Limb (tissue), 2 donors: ENCODE results near the gene C8B.

Experiments
- DNase-seq, 2 donors: peaks; one replicate each; pipeline ENCODE4 v3.0.0-alpha.2; 2016; ENCODE audit errors: extremely low spot score in 2 of 2

C8B gene

GRCh38 chr1:56901716-56902115, 64.1 kb downstream of the C8B start:
- DNase-seq, result no peak

GRCh38 chr1:56898879-56899278, 66.9 kb downstream of the C8B start:
- DNase-seq, result no peak

GRCh38 chr1:56898005-56898373, 67.8 kb downstream of the C8B start:
- no peak for DNase-seq

- no peak for DNase-seq
These were observed 68.4 kb downstream of the C8B start for GRCh38 chr1:56897150-56898004.

- no peak for DNase-seq
These were observed 71.8 kb downstream of the C8B start for GRCh38 chr1:56894014-56894413.

GRCh38 chr1:56890229-56890628, 75.6 kb downstream of the C8B start:
- no peak for DNase-seq

GRCh38 chr1:56881417-56881816, 84.4 kb downstream of the C8B start:
- DNase-seq, result no peak

GRCh38 chr1:56880774-56881173, 85.0 kb downstream of the C8B start:
- DNase-seq, result no peak
